Chondrocyte (in vitro differentiated cells): ENCODE results near the gene RAB43. TPM values are rescaled to one million over a fixed set of nuclear protein-coding genes. Genes with fewer than 3 reads are reported as not detected.

Experiments used
- DNase-seq: peaks from one replicate; pipeline ENCODE4 v3.0.0; 2021; ENCODE audit warnings: mixed read lengths, low spot score
- H3K27ac Mint-ChIP-seq: one replicate; pipeline ENCODE4 v1.8.0; 2021; ENCODE audit warnings: mild to moderate bottlenecking, moderate library complexity, mixed read lengths; ENCODE audit not compliant: unreplicated experiment
- H3K27me3 Mint-ChIP-seq: 2 replicates; pipeline ENCODE4 v1.8.0; 2021; ENCODE audit warnings: low read depth, mixed read lengths
- H3K36me3 Mint-ChIP-seq: 2 replicates; pipeline ENCODE4 v1.8.0; 2021; ENCODE audit warnings: low read depth, mixed read lengths
- H3K4me1 Mint-ChIP-seq: 2 replicates; pipeline ENCODE4 v1.8.0; 2021; ENCODE audit warnings: low read depth, mild to moderate bottlenecking, mixed read lengths
- H3K4me3 Mint-ChIP-seq: one replicate; pipeline ENCODE4 v1.8.0; 2021; ENCODE audit warnings: mild to moderate bottlenecking, moderate library complexity, mixed read lengths; ENCODE audit not compliant: unreplicated experiment
- H3K9me3 Mint-ChIP-seq: 2 replicates; pipeline ENCODE4 v1.8.0; 2021; ENCODE audit warnings: low read depth, mixed read lengths
- total RNA-seq: library from RNA; stranded (reverse); gene quantifications from 3 replicates; pipeline ENCODE4 v1.2.1, GENCODE V29; 2021
- TF ChIP-seq, protein P1 (sequence below): fragments of 200-600 bp; sonication (generic); IDR thresholded peaks from 2 replicates; pipeline ENCODE4 v1.5.0; 2021; ENCODE audit warnings: antibody characterized with exemption, mild to moderate bottlenecking, moderate library complexity

Gene RAB43
- total RNA-seq, 1 donor from 2014 or later: 26.3 TPM

DNA sequence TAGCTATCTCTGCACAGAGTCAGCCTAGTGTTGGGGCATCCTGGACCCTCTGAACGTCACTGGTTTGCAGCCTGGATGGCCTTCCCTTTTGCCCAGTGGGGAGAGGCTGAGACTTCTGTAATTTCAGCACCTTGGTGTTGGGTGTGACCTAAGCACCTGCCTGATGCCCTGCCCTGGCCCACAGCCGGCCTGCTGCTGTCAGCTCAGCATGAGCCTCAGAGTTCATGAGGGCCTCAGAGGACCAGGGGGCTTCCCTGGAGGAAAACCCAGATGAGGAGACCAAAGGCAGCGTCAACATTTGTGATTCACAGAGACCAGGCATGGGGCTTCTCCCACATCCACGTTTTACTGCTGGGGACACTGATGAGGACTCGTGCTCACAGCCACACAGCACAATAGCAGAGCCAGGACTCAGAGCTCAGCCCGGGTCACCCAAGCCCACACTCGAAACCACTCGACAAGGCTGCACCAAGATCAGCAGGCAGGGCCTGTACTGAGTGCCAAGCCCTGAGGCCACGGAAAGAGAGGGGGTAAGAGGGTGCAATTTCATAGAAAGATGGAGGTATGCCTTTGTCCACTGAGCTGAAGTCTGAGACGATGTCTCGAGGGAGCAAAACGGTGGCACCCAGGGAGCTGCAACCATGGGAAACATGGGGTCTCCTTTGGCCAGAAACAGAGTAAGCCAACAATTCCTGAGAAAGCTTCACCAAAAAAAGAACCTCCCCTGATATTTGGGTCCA, 70.9 kb downstream of the RAB43 start:
- peaks cover 2% of the 10 kb centered on the region for H3K36me3 Mint-ChIP-seq
- TF ChIP-seq, protein P1, sequence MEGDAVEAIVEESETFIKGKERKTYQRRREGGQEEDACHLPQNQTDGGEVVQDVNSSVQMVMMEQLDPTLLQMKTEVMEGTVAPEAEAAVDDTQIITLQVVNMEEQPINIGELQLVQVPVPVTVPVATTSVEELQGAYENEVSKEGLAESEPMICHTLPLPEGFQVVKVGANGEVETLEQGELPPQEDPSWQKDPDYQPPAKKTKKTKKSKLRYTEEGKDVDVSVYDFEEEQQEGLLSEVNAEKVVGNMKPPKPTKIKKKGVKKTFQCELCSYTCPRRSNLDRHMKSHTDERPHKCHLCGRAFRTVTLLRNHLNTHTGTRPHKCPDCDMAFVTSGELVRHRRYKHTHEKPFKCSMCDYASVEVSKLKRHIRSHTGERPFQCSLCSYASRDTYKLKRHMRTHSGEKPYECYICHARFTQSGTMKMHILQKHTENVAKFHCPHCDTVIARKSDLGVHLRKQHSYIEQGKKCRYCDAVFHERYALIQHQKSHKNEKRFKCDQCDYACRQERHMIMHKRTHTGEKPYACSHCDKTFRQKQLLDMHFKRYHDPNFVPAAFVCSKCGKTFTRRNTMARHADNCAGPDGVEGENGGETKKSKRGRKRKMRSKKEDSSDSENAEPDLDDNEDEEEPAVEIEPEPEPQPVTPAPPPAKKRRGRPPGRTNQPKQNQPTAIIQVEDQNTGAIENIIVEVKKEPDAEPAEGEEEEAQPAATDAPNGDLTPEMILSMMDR: no peak
- H3K4me1 Mint-ChIP-seq: peaks cover 4% of the 10 kb centered on the region
- no peak overlapping the region for H3K27ac Mint-ChIP-seq
- DNase-seq: no peak
- H3K9me3 Mint-ChIP-seq: peaks cover 5% of the 10 kb centered on the region
- H3K4me3 Mint-ChIP-seq: no peak overlapping the region
- peaks cover 2% of the 10 kb centered on the region for H3K27me3 Mint-ChIP-seq

DNA sequence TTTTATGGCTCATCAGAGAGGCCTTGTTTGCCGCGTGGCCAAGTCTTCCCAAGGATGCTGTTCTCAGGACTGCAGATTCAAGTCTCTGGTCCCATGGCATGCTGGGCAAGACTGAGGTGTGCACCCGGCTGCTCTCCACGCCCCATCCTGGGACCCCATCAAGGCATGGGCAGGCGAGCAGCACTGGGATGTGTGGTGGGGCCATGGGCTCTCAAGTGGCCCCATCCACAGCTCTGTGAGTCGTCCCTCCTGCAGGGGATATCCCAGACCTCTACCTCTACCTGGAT, 74.1 kb downstream of the RAB43 start:
- H3K4me1 Mint-ChIP-seq: no peaks in the 10 kb centered on the region
- H3K36me3 Mint-ChIP-seq: peaks cover 11% of the 10 kb centered on the region
- H3K27me3 Mint-ChIP-seq: peaks cover 4% of the 10 kb centered on the region
- H3K9me3 Mint-ChIP-seq: peaks cover 16% of the 10 kb centered on the region
- H3K4me3 Mint-ChIP-seq: no peak overlapping the region
- H3K27ac Mint-ChIP-seq: no peak overlapping the region
- no peak for DNase-seq
- TF ChIP-seq, protein P1: no peak

DNA sequence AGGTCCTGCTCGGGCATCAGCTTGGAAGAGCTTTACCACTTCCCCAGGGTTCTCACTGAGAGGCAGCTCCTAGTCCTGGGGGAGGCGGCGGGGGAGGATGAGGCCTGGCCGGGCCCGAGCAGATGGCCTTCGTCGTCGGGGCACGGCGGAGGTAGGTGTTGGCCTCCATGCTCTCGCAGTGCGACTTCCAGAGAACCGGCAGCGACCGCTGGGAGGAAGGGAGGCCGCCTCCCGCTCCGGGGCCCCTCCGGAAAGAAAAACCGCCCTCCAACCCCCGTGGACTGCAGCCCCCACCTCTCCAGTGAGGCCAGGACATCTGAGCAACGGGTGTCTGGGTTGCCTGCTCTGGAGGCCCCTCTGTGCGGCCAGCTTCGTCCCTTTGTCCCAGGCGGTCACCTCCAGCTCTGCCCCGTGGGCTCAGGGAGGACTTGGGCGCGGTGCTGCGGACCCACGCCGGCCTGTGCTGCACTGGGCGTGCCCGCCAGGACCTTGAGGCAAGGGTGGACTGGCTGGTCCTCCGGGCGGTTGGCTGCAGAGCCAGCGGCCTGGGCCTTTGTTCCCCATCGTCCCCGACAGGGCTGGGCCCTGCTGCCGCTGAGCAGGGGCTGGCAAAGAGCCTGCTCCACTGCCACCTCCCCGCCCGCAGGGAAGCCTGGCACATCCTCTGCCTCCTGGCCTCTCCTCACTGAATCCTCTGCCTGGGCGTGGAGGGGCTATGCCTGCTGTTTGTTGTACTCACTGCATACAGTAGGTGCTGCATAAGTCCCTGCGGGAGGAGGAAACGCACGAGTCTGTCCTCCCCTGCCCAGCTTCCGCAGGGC, 74.7 kb downstream of the RAB43 start:
- Mint-ChIP-seq H3K4me3 (no peak overlapping the region), H3K36me3 (peaks cover 14% of the 10 kb centered on the region), H3K27me3 (peaks cover 9% of the 10 kb centered on the region), H3K27ac (no peak overlapping the region), H3K9me3 (peaks cover 21% of the 10 kb centered on the region), H3K4me1 (no peaks in the 10 kb centered on the region)
- TF ChIP-seq, protein P1: no peak
- peak; percentile 86 for DNase-seq

DNA sequence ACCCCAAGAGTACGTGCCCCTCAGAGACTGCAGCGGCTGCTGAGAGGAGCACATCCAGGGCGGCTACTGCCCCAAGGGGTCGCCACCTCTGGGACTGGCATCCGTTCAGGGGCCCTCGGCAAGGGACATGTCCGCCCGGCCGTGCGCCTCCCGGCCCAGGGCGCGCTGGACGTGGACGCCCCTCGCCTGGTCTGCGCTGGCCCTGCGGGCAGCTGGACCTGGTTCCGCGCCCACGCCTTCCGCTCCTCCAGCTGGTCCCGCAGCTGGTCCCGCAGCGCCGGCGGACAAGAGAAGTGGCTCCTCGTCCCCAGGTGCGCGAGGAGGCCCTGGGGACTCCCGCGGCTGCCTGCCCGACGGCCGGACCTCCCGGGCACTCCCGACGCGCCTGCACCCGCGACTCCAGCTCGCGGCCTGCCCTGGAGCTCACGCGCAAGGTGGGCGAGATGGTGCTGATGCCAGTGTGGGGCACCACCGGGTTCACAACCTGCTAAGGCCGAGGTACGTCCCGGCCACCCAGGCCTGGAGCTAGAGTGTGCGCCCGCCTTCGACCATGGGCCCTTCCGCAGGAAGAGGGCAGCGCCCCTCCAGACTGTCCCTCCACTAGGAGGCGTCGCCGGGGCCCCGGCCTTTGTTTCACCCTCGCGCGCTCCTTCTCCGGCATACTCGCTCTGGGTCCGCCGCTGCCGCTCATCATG, 75.4 kb downstream of the RAB43 start:
- H3K9me3 Mint-ChIP-seq: peaks cover 22% of the 10 kb centered on the region
- DNase-seq: peak; percentile 89
- H3K27me3 Mint-ChIP-seq: peaks cover 10% of the 10 kb centered on the region
- H3K4me1 Mint-ChIP-seq: no peaks in the 10 kb centered on the region
- H3K36me3 Mint-ChIP-seq: peaks cover 14% of the 10 kb centered on the region
- H3K4me3 Mint-ChIP-seq: no peak overlapping the region
- H3K27ac Mint-ChIP-seq: no peak overlapping the region
- TF ChIP-seq, protein P1: no peak

DNA sequence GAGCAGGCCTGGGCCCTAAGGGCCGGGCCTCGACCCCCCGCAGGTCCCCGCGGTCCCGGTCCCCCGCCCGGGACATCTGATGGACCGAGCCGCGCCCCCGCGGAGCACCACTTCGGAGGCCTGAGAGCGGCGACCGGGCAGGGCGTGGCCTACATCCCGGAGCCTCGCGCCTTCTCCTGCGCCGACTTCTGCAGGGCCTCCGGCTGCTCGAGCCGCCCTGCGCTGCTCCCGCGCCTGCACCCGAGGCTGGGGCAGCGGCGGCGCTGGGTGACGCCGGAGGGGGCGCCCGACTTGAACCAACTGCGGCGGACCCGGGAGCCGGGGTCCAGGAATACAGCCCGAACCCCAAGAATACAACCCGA, 75.9 kb downstream of the RAB43 start:
- TF ChIP-seq, protein P1: no peak
- Mint-ChIP-seq H3K27me3 (peaks cover 10% of the 10 kb centered on the region), H3K27ac (no peak overlapping the region), H3K9me3 (peaks cover 22% of the 10 kb centered on the region), H3K36me3 (peaks cover 14% of the 10 kb centered on the region), H3K4me1 (no peaks in the 10 kb centered on the region), H3K4me3 (no peak overlapping the region)
- peak; percentile 87 for DNase-seq
